ENCODE data around the gene AVEN. TPM values are rescaled to one million over a fixed set of nuclear protein-coding genes. Genes with fewer than 3 reads are reported as not detected.

AVEN gene
- total RNA-seq, 2 experiments from 2014 or later = 6.3 to 13.5 TPM

GRCh38 chr15:33846142-33846541 is 192.9 kb downstream of the AVEN start:
- intact Hi-C loops (cut with micrococcal nuclease; ENCODE audit: unreplicated experiment) = no loop called here
- H3K9me3 ChIP-seq (ENCODE audit: low read length) = no peaks in the 10 kb centered on the region
- DNase-seq (ENCODE audit: low spot score) = no peak
- H4K20me1 ChIP-seq (ENCODE audit: insufficient read depth, low read length) = no peaks in the 10 kb centered on the region
- no peak overlapping the region for H3K4me2 ChIP-seq (ENCODE audit: low read length)
- ChIA-PET POLR2A (no interaction called here), CTCF (ENCODE audit: unreplicated experiment) (no interaction called here)
- H2AFZ ChIP-seq (ENCODE audit: low read length) = no peak overlapping the region
- no peaks in the 10 kb centered on the region for H3K9me2 ChIP-seq (ENCODE audit: insufficient read depth, low read length)
- TF ChIP-seq EZH2phosphoT487 (IDR thresholded peaks at IDR 0.05; ENCODE audit: borderline replicate concordance, low read depth, low read length) (no peak), CTCF (conservative IDR thresholded peaks at IDR 0.05; ENCODE audit: low read length) (no peak)
- no peaks in the 10 kb centered on the region for H3K36me3 ChIP-seq (ENCODE audit: insufficient read depth, low read length)
- H3K4me1 ChIP-seq (ENCODE audit: insufficient read depth, low read length, poor library complexity, severe bottlenecking) = no peaks in the 10 kb centered on the region
- H3K27ac ChIP-seq (ENCODE audit: low read depth, low read length, poor library complexity, severe bottlenecking) = no peak overlapping the region
- BruUV-seq (replicated peaks) = no TSS peak
- no peak overlapping the region for H3K4me3 ChIP-seq (ENCODE audit: low read depth, low read length, poor library complexity, severe bottlenecking)
- H3K79me2 ChIP-seq (ENCODE audit: insufficient read depth, low read depth, low read length) = no peaks in the 10 kb centered on the region

- Histone ChIP-seq H3K9me3 (ENCODE audit: low read length) (no peaks in the 10 kb centered on the region), H3K27ac (ENCODE audit: low read depth, low read length, poor library complexity, severe bottlenecking) (no peak overlapping the region), H3K9me2 (ENCODE audit: insufficient read depth, low read length) (no peaks in the 10 kb centered on the region), H3K4me1 (ENCODE audit: insufficient read depth, low read length, poor library complexity, severe bottlenecking) (no peaks in the 10 kb centered on the region), H3K4me2 (ENCODE audit: low read length) (no peak overlapping the region), H4K20me1 (ENCODE audit: insufficient read depth, low read length) (no peaks in the 10 kb centered on the region), H3K4me3 (ENCODE audit: low read depth, low read length, poor library complexity, severe bottlenecking) (no peak overlapping the region), H2AFZ (ENCODE audit: low read length) (no peak overlapping the region), H3K79me2 (ENCODE audit: insufficient read depth, low read depth, low read length) (no peaks in the 10 kb centered on the region), H3K36me3 (ENCODE audit: insufficient read depth, low read length) (no peaks in the 10 kb centered on the region)
- intact Hi-C loops (cut with micrococcal nuclease; ENCODE audit: unreplicated experiment) = no loop called here
- DNase-seq (ENCODE audit: low spot score) = no peak
- TF ChIP-seq CTCF (conservative IDR thresholded peaks at IDR 0.05; ENCODE audit: low read length) (no peak), EZH2phosphoT487 (IDR thresholded peaks at IDR 0.05; ENCODE audit: borderline replicate concordance, low read depth, low read length) (no peak)
- POLR2A ChIA-PET = no interaction called here
- BruUV-seq (replicated peaks) = no TSS peak
- CTCF ChIA-PET (ENCODE audit: unreplicated experiment) = no interaction called here
Observed at GRCh38 chr15:33844597-33844996, 194.4 kb downstream of the AVEN start.

DNA sequence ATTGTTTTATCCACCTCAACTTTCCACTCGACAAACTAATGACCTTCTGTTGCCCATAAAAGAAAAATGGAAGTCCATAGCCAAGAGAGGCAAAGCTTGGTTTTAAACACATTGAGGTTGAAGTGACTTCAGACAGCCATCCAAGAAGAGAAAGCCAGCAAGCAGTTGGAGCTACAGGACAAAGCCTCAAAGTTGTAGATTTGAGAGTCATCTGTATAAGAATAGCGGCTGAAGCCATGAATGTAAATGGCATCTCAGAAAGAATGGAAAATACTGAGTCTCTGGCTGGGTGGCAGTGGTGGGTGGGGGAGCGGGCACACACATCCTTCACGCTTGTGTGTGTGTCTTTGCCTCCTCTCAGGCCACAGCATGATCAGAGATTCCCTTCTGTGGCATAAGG is 194.8 kb downstream of the AVEN start:
- no peak overlapping the region for H3K4me2 ChIP-seq (ENCODE audit: low read length)
- intact Hi-C loops (cut with micrococcal nuclease; ENCODE audit: unreplicated experiment) = no loop called here
- H2AFZ ChIP-seq (ENCODE audit: low read length) = no peak overlapping the region
- no peaks in the 10 kb centered on the region for H3K79me2 ChIP-seq (ENCODE audit: insufficient read depth, low read depth, low read length)
- DNase-seq (ENCODE audit: low spot score) = no peak
- H3K27ac ChIP-seq (ENCODE audit: low read depth, low read length, poor library complexity, severe bottlenecking) = no peak overlapping the region
- TF ChIP-seq CTCF (conservative IDR thresholded peaks at IDR 0.05; ENCODE audit: low read length) (no peak), EZH2phosphoT487 (IDR thresholded peaks at IDR 0.05; ENCODE audit: borderline replicate concordance, low read depth, low read length) (no peak)
- no peaks in the 10 kb centered on the region for H3K4me1 ChIP-seq (ENCODE audit: insufficient read depth, low read length, poor library complexity, severe bottlenecking)
- no TSS peak for BruUV-seq (replicated peaks)
- H4K20me1 ChIP-seq (ENCODE audit: insufficient read depth, low read length) = no peaks in the 10 kb centered on the region
- CTCF ChIA-PET (ENCODE audit: unreplicated experiment) = no interaction called here
- POLR2A ChIA-PET = no interaction called here
- H3K9me2 ChIP-seq (ENCODE audit: insufficient read depth, low read length) = no peaks in the 10 kb centered on the region
- no peaks in the 10 kb centered on the region for H3K9me3 ChIP-seq (ENCODE audit: low read length)
- H3K4me3 ChIP-seq (ENCODE audit: low read depth, low read length, poor library complexity, severe bottlenecking) = no peak overlapping the region
- H3K36me3 ChIP-seq (ENCODE audit: insufficient read depth, low read length) = no peaks in the 10 kb centered on the region
